HG03159 (cell line): ENCODE data around the gene CYP26B1.

ENCODE experiments used
- ATAC-seq: cut with Tn5 transposase; IDR thresholded peaks from one replicate; pipeline ENCODE4 v1.9.1; 2021; ENCODE audit warnings: mild to moderate bottlenecking, moderate library complexity; ENCODE audit not compliant: unreplicated experiment

Gene CYP26B1

DNA sequence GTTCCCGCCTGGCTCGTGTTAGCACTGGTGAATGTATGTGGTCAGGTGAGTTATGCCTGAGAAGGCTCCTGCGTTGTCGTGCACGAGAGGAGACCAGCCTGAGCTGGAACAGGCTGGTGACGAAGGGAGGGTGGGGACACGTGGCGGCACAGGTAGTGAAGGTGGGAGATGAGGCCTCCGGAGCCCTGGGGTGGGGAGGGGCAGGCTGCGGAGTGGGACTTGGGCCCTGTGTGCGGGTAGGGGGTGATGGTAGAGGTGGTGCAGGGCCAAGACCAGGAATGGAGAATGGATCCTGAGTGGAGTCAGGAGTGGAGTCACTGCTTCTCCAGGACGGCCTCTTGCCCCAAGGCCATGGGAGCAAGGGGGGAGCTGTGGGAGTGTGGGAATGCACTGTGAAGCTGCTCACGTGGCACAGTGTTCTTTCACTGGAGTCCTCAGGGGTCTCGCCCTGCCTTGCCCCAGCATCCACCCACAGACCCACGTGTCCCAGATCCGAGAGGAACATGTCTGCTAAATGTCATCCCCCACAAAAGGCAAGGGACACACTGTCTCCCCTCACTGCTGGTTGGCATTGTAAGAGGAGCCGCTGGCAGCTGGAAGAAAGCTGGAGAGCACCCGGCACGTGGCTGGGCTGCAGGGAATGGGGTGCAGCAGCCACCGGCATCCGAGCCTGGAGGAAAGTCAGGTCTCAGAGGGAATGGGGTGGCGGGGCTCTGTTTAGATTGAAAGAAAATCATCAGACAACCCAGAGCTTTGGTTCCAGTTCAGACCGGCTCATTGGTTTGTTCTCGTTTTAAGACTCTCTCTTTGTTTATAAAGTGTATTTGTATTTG, 63.7 kb downstream of the CYP26B1 start:
- ATAC-seq = no peak

DNA sequence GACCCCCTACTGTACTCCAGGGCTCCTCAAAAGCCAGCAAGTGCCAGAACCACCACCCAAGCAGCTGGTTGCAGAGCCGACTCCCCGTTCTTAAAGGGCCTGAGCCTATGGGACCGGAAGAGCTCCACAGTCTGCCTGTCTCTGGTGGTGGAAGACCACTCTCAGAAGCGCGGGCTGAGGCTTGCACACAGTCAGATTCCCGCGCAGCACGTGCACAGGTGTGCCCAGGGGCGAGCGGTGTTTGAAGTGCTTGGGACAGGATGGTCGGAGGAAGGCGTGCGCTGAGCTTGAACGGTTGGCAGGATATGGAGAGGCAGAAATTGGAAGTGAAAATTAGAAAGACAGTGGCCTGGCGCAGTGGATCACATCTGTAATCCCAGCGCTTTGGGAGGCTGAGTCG, 64.8 kb downstream of the CYP26B1 start:
- no peak for ATAC-seq

DNA sequence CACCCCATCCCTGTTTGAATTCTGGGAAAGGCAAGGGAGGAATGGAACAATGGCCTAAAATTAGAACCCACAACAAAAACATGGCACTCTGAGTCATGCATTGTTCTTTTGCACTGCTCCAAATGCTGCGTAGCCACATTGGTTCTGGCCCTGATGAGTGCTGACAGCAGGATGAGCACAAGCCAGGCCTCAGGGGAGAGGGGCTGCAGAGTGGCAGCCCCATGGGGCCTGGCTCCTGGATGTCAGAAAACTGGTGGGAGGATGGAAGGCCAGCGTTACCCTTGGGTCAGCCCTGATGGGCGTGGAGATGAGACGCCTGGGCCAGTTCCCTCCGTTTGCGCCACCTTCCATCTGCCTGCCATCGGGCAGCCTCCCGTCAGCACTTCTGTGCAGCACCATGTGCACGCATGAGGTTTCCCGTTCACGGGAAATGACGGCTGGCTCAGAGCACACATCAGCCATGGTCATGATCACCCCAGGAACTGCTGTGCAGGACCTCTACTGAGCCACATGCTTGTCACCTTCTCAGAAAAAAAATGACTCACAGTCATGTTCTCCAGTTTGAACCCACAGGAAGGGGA, 65.6 kb downstream of the CYP26B1 start:
- no peak for ATAC-seq

DNA sequence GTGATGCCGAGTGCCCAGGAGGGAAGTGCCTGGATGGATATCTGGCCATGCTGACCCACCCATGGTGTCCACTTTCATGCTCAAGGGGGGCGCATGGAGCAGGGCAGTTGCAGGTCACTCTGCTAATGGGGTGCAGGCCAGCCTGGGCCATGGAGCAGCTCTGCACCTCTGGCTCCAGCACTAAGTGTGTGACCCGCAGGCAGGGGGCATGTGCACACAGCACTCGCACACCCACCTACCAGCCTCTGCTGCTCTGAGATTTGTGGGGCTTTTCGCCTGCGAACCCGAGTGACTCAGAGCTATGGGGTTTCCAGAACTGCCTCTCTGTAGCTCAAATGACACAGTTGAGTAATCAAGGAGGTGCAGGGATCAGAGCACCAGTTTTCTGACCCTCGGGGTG, 66.2 kb downstream of the CYP26B1 start:
- ATAC-seq = no peak

- no peak for ATAC-seq
These were observed 67.1 kb downstream of the CYP26B1 start for GRCh38 chr2:72080286-72081145.
